HuH-7 (cell line): ENCODE data around the gene RASSF8.

Experiments used
- DNase-seq: peaks from one replicate; pipeline ENCODE4 v3.0.0; 2011; ENCODE audit warnings: low spot score

Gene RASSF8

GRCh38 chr12:26125400-26126339 lies 167.2 kb downstream of the RASSF8 start:
- peak; percentile 85 for DNase-seq

- peak; percentile 88 for DNase-seq
Observed at GRCh38 chr12:26126340-26127284, 168.1 kb downstream of the RASSF8 start.

DNA sequence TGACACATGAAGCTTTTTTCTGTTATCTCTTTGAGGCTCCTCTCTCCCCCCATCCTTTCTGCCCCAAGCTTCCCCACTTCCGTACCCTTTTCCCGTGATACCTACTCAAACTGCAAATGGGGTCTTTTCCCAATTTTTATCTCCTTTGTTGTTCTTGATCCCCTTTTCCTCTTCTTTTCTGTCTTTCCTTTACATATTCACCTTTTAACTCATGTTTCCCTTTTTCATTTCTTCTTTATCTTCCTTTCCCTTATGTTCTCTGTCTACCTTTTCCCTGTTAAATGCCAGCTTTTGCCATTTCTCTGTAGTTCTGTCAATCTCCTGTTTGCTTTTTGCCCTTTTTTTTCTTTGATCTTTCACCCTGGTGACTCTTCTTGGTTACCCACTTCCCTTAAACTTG lies 168.9 kb downstream of the RASSF8 start:
- DNase-seq: no peak

DNA sequence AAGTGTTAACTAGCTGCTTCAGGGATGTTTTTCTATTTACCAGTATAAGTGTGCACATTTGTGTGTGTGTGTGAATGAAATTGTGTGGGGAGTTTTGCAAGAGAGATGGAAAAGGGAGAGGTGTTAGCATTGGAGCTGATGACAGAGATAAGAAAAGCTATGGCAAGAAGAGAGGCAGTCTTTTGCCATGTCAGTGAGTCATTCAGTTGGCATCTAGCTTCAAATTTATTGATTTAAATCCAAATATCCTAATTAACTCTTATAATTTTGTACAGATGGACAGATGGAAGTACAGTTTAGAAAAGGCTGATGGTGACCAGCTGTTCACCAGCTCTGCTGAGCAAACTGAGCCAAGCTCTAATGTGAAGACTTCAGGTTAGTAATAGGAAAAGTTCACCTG lies 169.7 kb downstream of the RASSF8 start:
- DNase-seq: no peak
